DND-41 (cell line): Measurements from ENCODE around the gene ZNF135.

Source experiments
- CTCF ChIP-seq: IDR thresholded peaks from 2 replicates; pipeline ENCODE4 v1.5.1; 2012; ENCODE audit warnings: borderline replicate concordance, low read length, moderate library complexity, mild to moderate bottlenecking; ENCODE audit not compliant: poor library complexity, severe bottlenecking; ENCODE audit errors: extremely low read depth
- EZH2 ChIP-seq: IDR thresholded peaks from 3 replicates; pipeline ENCODE4 v1.6.1; 2012; ENCODE audit warnings: borderline replicate concordance, low read depth, mild to moderate bottlenecking, moderate library complexity, low read length, inconsistent platforms; ENCODE audit not compliant: severe bottlenecking

GRCh38 chr19:58054901-58055874 lies 3.9 kb upstream of the ZNF135 start:
- TF ChIP-seq CTCF (no peak), EZH2 (no peak)
